Panc1 (cell line): ENCODE measurements around the gene CD5L. TPM values are rescaled to one million over a fixed set of nuclear protein-coding genes. Genes with fewer than 3 reads are reported as not detected.

Experiments used
- ATAC-seq: fragments of 200-7000 bp; cut with Tn5 transposase; 2 replicates; pipeline ENCODE4 v1.9.1; 2020; ENCODE audit warnings: mild to moderate bottlenecking, moderate library complexity
- BruUV-seq: library from RNA; stranded (reverse); fragments of 400-500 nt; replicated peaks from 2 replicates; lab custom pipeline; 2021; lab: Mats Ljungman, UMichigan
- CTCF ChIA-PET: fragments of 300-600 bp; sonication (Branson Sonifier 250); formaldehyde crosslinking; loops from one replicate; lab custom pipeline; 2022; ENCODE audit warnings: antibody characterized with exemption; lab: Charles Lee
- POLR2A ChIA-PET: fragments of 300-600 bp; sonication (Branson Sonifier 250); formaldehyde crosslinking; loops from one replicate; lab custom pipeline; 2022; ENCODE audit warnings: antibody characterized with exemption; lab: Charles Lee
- DNase-seq: peaks from one replicate; pipeline ENCODE4 v3.0.0-alpha.2; 2010; ENCODE audit warnings: low read depth, low spot score
- H3K27ac ChIP-seq: 2 replicates; pipeline ENCODE4 v1.5.1; 2011; ENCODE audit warnings: mild to moderate bottlenecking, low read length, inconsistent platforms
- H3K27me3 ChIP-seq: fragments of 200-500 bp; sonication (Bioruptor generic); 2 replicates; pipeline ENCODE4 v1.6.0; 2014; ENCODE audit warnings: low read length, inconsistent platforms; ENCODE audit not compliant: control insufficient read depth, insufficient read depth
- H3K36me3 ChIP-seq: fragments of 200-500 bp; sonication (Bioruptor generic); 2 replicates; pipeline ENCODE4 v1.5.1; 2014; ENCODE audit warnings: inconsistent platforms, mild to moderate bottlenecking, low read length, moderate library complexity; ENCODE audit not compliant: control insufficient read depth, insufficient read depth
- H3K4me1 ChIP-seq: 2 replicates; pipeline ENCODE4 v1.5.1; 2011; ENCODE audit warnings: inconsistent platforms, mild to moderate bottlenecking, low read length, moderate library complexity; ENCODE audit not compliant: control insufficient read depth, insufficient read depth
- H3K4me3 ChIP-seq, 2 experiments: 2 replicates each; pipeline ENCODE4 v1.5.1; 2011 to 2012; ENCODE audit warnings: low read depth in 2 of 2, low read length in 2 of 2, mild to moderate bottlenecking in 2 of 2, inconsistent platforms in 1 of 2, moderate library complexity in 1 of 2
- H3K9me3 ChIP-seq: fragments of 200-500 bp; sonication (Bioruptor generic); 2 replicates; pipeline ENCODE4 v1.5.1; 2014; ENCODE audit warnings: low read depth, mild to moderate bottlenecking, inconsistent platforms, low read length, moderate library complexity; ENCODE audit not compliant: control insufficient read depth, insufficient read depth
- POLR2AphosphoS5 ChIP-seq: IDR thresholded peaks from 2 replicates; pipeline ENCODE4 v1.6.1; 2012; ENCODE audit warnings: mild to moderate bottlenecking, low read depth, low read length, moderate library complexity
- SIN3A ChIP-seq: IDR thresholded peaks from 2 replicates; pipeline ENCODE4 v1.6.1; 2012; ENCODE audit warnings: low read depth, mild to moderate bottlenecking, low read length, moderate library complexity, borderline replicate concordance; ENCODE audit not compliant: insufficient read depth
- TCF7L2 ChIP-seq: IDR thresholded peaks from 2 replicates; pipeline ENCODE4 v1.6.1; 2011; ENCODE audit warnings: mild to moderate bottlenecking, low read depth, low read length, inconsistent platforms
- in situ Hi-C: cut with HindIII; loops from 2 replicates; pipeline ENCODE4 v1.10.0; 2016; ENCODE audit warnings: low sequenced_read_pairs, low pct_unique_long_range_greater_than_20kb
- intact Hi-C: fragments of 100-400 bp; cut with micrococcal nuclease; formaldehyde crosslinking; loops from one replicate; pipeline ENCODE4 v1.10.0; 2022; ENCODE audit not compliant: unreplicated experiment
- total RNA-seq: library from RNA; stranded (reverse); gene quantifications from one replicate; pipeline ENCODE4 v1.2.1, GENCODE V29; 2021; ENCODE audit not compliant: unreplicated experiment
- TF ChIP-seq, protein P1 (sequence below), 2 experiments: IDR thresholded peaks; 2 replicates each; pipeline ENCODE4 v1.6.1; 2011 to 2012; ENCODE audit warnings: low read depth in 2 of 2, control low read depth in 1 of 2, low read length in 1 of 2, mild to moderate bottlenecking in 1 of 2, moderate library complexity in 1 of 2; ENCODE audit not compliant: insufficient read depth in 1 of 2
- TF ChIP-seq, protein P2 (sequence below): fragments of 450-650 bp; IDR thresholded peaks from 2 replicates; pipeline ENCODE4 v1.5.1; 2017; ENCODE audit warnings: mild to moderate bottlenecking

CD5L gene
- total RNA-seq, 1 experiment from 2014 or later: not detected

DNA sequence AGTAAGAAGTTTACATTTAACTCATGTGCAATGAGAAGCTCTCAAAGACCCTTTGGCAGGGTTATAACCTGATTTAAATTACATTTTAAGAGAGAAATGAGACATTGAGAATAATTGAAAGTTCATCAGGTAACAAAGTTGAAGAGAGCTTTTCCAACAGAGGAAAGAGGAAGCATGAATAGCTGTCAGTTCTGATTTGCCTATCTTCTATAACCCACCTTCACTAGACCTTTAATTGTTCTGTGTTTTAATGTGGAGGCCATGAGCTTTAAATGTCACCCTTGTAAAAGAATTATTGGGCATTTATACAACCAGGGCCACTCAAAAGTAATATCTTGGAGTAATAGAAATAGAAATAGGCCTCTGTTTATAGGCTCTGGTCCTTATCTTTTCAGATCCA is 12.4 kb downstream of the CD5L start:
- no peak overlapping the region for H3K4me3 ChIP-seq
- ATAC-seq (no peak), DNase-seq (no peak)
- H3K36me3 ChIP-seq: no peaks in the 10 kb centered on the region
- BruUV-seq: no TSS peak
- no peaks in the 10 kb centered on the region for H3K4me1 ChIP-seq
- intact Hi-C loops: no loop called here
- ChIA-PET POLR2A (no interaction called here), CTCF (no interaction called here)
- peaks cover 5% of the 10 kb centered on the region; the same call in 1 of the 2 replicates for H3K27me3 ChIP-seq
- no peak overlapping the region for H3K27ac ChIP-seq
- H3K9me3 ChIP-seq: no peaks in the 10 kb centered on the region
- in situ Hi-C loops: no loop called here
- TF ChIP-seq POLR2AphosphoS5 (no peak), TCF7L2 (no peak), SIN3A (no peak)
- TF ChIP-seq, protein P1, sequence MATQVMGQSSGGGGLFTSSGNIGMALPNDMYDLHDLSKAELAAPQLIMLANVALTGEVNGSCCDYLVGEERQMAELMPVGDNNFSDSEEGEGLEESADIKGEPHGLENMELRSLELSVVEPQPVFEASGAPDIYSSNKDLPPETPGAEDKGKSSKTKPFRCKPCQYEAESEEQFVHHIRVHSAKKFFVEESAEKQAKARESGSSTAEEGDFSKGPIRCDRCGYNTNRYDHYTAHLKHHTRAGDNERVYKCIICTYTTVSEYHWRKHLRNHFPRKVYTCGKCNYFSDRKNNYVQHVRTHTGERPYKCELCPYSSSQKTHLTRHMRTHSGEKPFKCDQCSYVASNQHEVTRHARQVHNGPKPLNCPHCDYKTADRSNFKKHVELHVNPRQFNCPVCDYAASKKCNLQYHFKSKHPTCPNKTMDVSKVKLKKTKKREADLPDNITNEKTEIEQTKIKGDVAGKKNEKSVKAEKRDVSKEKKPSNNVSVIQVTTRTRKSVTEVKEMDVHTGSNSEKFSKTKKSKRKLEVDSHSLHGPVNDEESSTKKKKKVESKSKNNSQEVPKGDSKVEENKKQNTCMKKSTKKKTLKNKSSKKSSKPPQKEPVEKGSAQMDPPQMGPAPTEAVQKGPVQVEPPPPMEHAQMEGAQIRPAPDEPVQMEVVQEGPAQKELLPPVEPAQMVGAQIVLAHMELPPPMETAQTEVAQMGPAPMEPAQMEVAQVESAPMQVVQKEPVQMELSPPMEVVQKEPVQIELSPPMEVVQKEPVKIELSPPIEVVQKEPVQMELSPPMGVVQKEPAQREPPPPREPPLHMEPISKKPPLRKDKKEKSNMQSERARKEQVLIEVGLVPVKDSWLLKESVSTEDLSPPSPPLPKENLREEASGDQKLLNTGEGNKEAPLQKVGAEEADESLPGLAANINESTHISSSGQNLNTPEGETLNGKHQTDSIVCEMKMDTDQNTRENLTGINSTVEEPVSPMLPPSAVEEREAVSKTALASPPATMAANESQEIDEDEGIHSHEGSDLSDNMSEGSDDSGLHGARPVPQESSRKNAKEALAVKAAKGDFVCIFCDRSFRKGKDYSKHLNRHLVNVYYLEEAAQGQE (IDR thresholded peaks at IDR 0.05; ENCODE audit: insufficient read depth in 1 of 2, low read depth in 2 of 2, low read length in 1 of 2): no peak
- TF ChIP-seq, protein P2, sequence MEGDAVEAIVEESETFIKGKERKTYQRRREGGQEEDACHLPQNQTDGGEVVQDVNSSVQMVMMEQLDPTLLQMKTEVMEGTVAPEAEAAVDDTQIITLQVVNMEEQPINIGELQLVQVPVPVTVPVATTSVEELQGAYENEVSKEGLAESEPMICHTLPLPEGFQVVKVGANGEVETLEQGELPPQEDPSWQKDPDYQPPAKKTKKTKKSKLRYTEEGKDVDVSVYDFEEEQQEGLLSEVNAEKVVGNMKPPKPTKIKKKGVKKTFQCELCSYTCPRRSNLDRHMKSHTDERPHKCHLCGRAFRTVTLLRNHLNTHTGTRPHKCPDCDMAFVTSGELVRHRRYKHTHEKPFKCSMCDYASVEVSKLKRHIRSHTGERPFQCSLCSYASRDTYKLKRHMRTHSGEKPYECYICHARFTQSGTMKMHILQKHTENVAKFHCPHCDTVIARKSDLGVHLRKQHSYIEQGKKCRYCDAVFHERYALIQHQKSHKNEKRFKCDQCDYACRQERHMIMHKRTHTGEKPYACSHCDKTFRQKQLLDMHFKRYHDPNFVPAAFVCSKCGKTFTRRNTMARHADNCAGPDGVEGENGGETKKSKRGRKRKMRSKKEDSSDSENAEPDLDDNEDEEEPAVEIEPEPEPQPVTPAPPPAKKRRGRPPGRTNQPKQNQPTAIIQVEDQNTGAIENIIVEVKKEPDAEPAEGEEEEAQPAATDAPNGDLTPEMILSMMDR: no peak

DNA sequence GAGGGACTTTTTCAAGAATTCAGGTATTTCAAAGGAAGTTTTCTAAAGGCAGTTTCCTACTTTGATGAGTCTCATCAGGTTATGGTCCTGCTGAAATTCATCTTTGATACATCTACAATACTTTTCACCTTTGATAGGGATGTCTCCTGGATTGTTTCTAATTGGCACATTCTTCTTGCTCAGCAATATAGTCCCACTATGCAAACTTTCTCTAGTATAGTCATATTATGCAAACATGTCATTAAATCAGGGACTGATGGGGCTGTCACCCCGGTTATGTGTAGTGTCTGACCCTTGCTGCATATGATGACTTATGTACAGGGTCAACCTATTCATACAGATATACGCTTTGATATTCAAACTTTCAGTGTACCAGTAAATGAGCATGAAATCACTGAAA is 21.3 kb downstream of the CD5L start:
- no peak for DNase-seq
- no TSS peak for BruUV-seq
- no peak for ATAC-seq
- Histone ChIP-seq H3K27ac (no peak overlapping the region), H3K4me3 (no peak overlapping the region), H3K27me3 (no peaks in the 10 kb centered on the region), H3K36me3 (no peaks in the 10 kb centered on the region), H3K9me3 (no peaks in the 10 kb centered on the region), H3K4me1 (no peaks in the 10 kb centered on the region)
- ChIA-PET POLR2A (no interaction called here), CTCF (no interaction called here)
- intact Hi-C loops (no loop called here), in situ Hi-C loops (no loop called here)
- TF ChIP-seq, protein P1 (IDR thresholded peaks at IDR 0.05; ENCODE audit: insufficient read depth in 1 of 2, low read depth in 2 of 2, low read length in 1 of 2): no peak
- TF ChIP-seq POLR2AphosphoS5 (no peak), TCF7L2 (no peak), SIN3A (no peak)
- TF ChIP-seq, protein P2: no peak
